Esophagus squamous epithelium (tissue), 5 donors: Measurements from ENCODE around the gene SULT1B1. TPM values are rescaled to one million over a fixed set of nuclear protein-coding genes. Genes with fewer than 3 reads are reported as not detected.

Experiments used
- DNase-seq: peaks from one replicate; lab custom pipeline; 2025; lab: John Stamatoyannopoulos, UW
- H3K27ac ChIP-seq, 4 donors: fragments of 200-600 bp; sonication (generic); one replicate each; pipeline ENCODE4 v1.5.1; 2016 to 2019; ENCODE audit warnings: mild to moderate bottlenecking in 1 of 4
- H3K27me3 ChIP-seq, 4 donors: fragments of 200-600 bp; sonication (generic); 1 replicate in 3 of 4; 2 replicates in 1 of 4; pipeline versions ENCODE4 v1.5.1 to v1.6.0; 2017 to 2021; ENCODE audit warnings: antibody characterized with exemption in 1 of 4
- H3K36me3 ChIP-seq, 3 donors: fragments of 200-600 bp; sonication (generic); one replicate each; pipeline ENCODE4 v1.5.1; 2016 to 2019
- H3K4me1 ChIP-seq, 3 donors: fragments of 200-600 bp; sonication (generic); one replicate each; pipeline ENCODE4 v1.5.1; 2017 to 2019
- H3K4me3 ChIP-seq, 4 donors: fragments of 200-600 bp; sonication (generic); 1 replicate in 3 of 4; 2 replicates in 1 of 4; pipeline ENCODE4 v1.5.1; 2016 to 2019; ENCODE audit warnings: mild to moderate bottlenecking in 2 of 4, moderate library complexity in 1 of 4
- H3K9me3 ChIP-seq, 3 donors: fragments of 200-600 bp; sonication (generic); one replicate each; pipeline ENCODE4 v1.5.1; 2016 to 2019
- CTCF ChIP-seq, 6 experiments: fragments of 450-650 bp in 4 of 6; fragments of 200-600 bp in 2 of 6; sonication (generic) in 2 of 6; IDR thresholded peaks; one replicate each; pipeline ENCODE4 v1.5.1; 2016 to 2019; ENCODE audit warnings: antibody characterized with exemption in 6 of 6, mild to moderate bottlenecking in 4 of 6, moderate library complexity in 4 of 6
- POLR2A ChIP-seq, 4 donors: fragments of 450-650 bp; IDR thresholded peaks; one replicate each; pipeline ENCODE4 v1.6.1; 2017; ENCODE audit warnings: antibody characterized with exemption in 4 of 4, mild to moderate bottlenecking in 4 of 4, moderate library complexity in 3 of 4
- WGBS, 2 donors: methylation state at CpG; one replicate each; pipeline ENCODE4 v1.1.5; 2018; 5-methylcytosine and 5-hydroxymethylcytosine counted together
- intact Hi-C: fragments of 100-400 bp; cut with DNase I; formaldehyde crosslinking; loops from one replicate; pipeline ENCODE4 v1.15.0; 2022
- total RNA-seq, 4 donors: library from RNA; depleted of rRNA; stranded (reverse); fragments of >200 nt; gene quantifications; one replicate each; pipeline ENCODE4 v1.1.0, GENCODE V29; 2016
- donor health status: DM: yes; HTN: yes; CAD: no.

The SULT1B1 gene
- total RNA-seq, 4 donors from 2014 or later = 0.57 to 1.7 (median 1.0) TPM

GRCh38 chr4:69786547-69786946, 26.1 kb upstream of the SULT1B1 start:
- no peaks in the 10 kb centered on the region for H3K36me3 ChIP-seq
- H3K4me1 ChIP-seq = no peaks in the 10 kb centered on the region
- H3K9me3 ChIP-seq = no peaks in the 10 kb centered on the region
- H3K27ac ChIP-seq = no peak overlapping the region
- no peaks in the 10 kb centered on the region for H3K27me3 ChIP-seq
- H3K4me3 ChIP-seq = no peak overlapping the region
- intact Hi-C loops = no loop called here
- TF ChIP-seq CTCF (IDR thresholded peaks at IDR 0.05) = no peak
- TF ChIP-seq POLR2A (IDR thresholded peaks at IDR 0.05) = no peak
- WGBS, 2 donors = 74 to 80% methylated on average over 1 of the region's 1 CpG
- DNase-seq = no peak

GRCh38 chr4:69785211-69785831, 24.9 kb upstream of the SULT1B1 start:
- Histone ChIP-seq H3K27me3 (no peaks in the 10 kb centered on the region), H3K27ac (no peak overlapping the region), H3K9me3 (no peaks in the 10 kb centered on the region), H3K4me1 (no peaks in the 10 kb centered on the region), H3K36me3 (no peaks in the 10 kb centered on the region), H3K4me3 (no peak overlapping the region)
- no peak for TF ChIP-seq CTCF (IDR thresholded peaks at IDR 0.05)
- TF ChIP-seq POLR2A (IDR thresholded peaks at IDR 0.05) = no peak
- no peak for DNase-seq
- 79 to 94% methylated on average over 1 of the region's 1 CpG for WGBS, 2 donors
- intact Hi-C loops = no loop called here

- Histone ChIP-seq H3K4me1 (no peaks in the 10 kb centered on the region), H3K27me3 (no peaks in the 10 kb centered on the region), H3K4me3 (no peak overlapping the region), H3K27ac (no peak overlapping the region), H3K36me3 (no peaks in the 10 kb centered on the region), H3K9me3 (no peaks in the 10 kb centered on the region)
- intact Hi-C loops = no loop called here
- no peak for DNase-seq
- WGBS, 2 donors = 83 to 84% methylated on average over 3 of the region's 15 CpGs
- TF ChIP-seq POLR2A (IDR thresholded peaks at IDR 0.05) (no peak), CTCF (IDR thresholded peaks at IDR 0.05) (no peak)
Measured at GRCh38 chr4:69782651-69783310, 22.4 kb upstream of the SULT1B1 start.

GRCh38 chr4:69781458-69782418, 21.3 kb upstream of the SULT1B1 start:
- Histone ChIP-seq H3K27me3 (no peaks in the 10 kb centered on the region), H3K27ac (no peak overlapping the region), H3K4me3 (no peak overlapping the region), H3K9me3 (no peaks in the 10 kb centered on the region), H3K36me3 (no peaks in the 10 kb centered on the region), H3K4me1 (no peaks in the 10 kb centered on the region)
- intact Hi-C loops = no loop called here
- TF ChIP-seq POLR2A (IDR thresholded peaks at IDR 0.05) = no peak
- no peak for TF ChIP-seq CTCF (IDR thresholded peaks at IDR 0.05)
- 92 to 94% methylated on average over 10 to 15 of the region's 19 CpGs for WGBS, 2 donors
- DNase-seq = no peak
